ENCODE results near the gene ELP1.
A peak's percentile ranks its signal among the peaks of the same experiment; 100 is the strongest.

Gene ELP1

DNA sequence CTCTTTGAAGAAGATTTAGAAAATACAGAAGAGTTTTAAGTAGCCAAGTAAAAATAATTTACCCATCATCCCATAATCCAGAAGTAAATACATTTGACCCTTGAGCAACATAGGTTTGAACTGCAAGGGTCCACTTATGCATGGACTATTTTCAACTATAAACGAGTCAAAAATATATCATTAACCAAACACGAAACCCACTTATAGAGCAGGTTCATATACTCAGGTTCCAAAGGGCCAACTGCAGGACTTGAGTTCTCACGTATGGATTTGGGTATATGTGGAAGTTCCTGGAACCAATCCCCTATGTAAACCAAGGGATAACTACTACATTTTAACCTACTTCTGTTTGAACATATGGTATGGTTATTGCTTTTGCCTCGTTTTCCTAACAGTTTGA is 6.1 kb upstream of the ELP1 start:
- no peaks in the 10 kb centered on the region for H3K79me2 ChIP-seq (ENCODE audit: low read length)
- no peak for TF ChIP-seq EZH2phosphoT487 (IDR thresholded peaks at IDR 0.05; ENCODE audit: low read depth)
- TF ChIP-seq, protein P1, sequence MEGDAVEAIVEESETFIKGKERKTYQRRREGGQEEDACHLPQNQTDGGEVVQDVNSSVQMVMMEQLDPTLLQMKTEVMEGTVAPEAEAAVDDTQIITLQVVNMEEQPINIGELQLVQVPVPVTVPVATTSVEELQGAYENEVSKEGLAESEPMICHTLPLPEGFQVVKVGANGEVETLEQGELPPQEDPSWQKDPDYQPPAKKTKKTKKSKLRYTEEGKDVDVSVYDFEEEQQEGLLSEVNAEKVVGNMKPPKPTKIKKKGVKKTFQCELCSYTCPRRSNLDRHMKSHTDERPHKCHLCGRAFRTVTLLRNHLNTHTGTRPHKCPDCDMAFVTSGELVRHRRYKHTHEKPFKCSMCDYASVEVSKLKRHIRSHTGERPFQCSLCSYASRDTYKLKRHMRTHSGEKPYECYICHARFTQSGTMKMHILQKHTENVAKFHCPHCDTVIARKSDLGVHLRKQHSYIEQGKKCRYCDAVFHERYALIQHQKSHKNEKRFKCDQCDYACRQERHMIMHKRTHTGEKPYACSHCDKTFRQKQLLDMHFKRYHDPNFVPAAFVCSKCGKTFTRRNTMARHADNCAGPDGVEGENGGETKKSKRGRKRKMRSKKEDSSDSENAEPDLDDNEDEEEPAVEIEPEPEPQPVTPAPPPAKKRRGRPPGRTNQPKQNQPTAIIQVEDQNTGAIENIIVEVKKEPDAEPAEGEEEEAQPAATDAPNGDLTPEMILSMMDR (IDR thresholded peaks at IDR 0.05; ENCODE audit: low read depth, low read length) = no peak
- no peak overlapping the region for H3K27ac ChIP-seq (ENCODE audit: low read length)
- no peaks in the 10 kb centered on the region for H4K20me1 ChIP-seq (ENCODE audit: insufficient read depth, low read length)
- peaks cover 6% of the 10 kb centered on the region for H3K4me1 ChIP-seq (ENCODE audit: low read length)
- H3K4me3 ChIP-seq (ENCODE audit: low read length) = no peak overlapping the region
- no peak overlapping the region for H2AFZ ChIP-seq (ENCODE audit: low read depth, low read length)
- H3K27me3 ChIP-seq (ENCODE audit: low read depth, low read length) = no peaks in the 10 kb centered on the region
- peaks cover 14% of the 10 kb centered on the region for H3K36me3 ChIP-seq (replicated peaks; ENCODE audit: low read depth, low read length)
- no peaks in the 10 kb centered on the region for H3K9me3 ChIP-seq (ENCODE audit: insufficient read depth, low read length)
- no peak overlapping the region for H3K4me2 ChIP-seq (ENCODE audit: low read length)
- H3K9ac ChIP-seq (ENCODE audit: low read length) = no peak overlapping the region

DNA sequence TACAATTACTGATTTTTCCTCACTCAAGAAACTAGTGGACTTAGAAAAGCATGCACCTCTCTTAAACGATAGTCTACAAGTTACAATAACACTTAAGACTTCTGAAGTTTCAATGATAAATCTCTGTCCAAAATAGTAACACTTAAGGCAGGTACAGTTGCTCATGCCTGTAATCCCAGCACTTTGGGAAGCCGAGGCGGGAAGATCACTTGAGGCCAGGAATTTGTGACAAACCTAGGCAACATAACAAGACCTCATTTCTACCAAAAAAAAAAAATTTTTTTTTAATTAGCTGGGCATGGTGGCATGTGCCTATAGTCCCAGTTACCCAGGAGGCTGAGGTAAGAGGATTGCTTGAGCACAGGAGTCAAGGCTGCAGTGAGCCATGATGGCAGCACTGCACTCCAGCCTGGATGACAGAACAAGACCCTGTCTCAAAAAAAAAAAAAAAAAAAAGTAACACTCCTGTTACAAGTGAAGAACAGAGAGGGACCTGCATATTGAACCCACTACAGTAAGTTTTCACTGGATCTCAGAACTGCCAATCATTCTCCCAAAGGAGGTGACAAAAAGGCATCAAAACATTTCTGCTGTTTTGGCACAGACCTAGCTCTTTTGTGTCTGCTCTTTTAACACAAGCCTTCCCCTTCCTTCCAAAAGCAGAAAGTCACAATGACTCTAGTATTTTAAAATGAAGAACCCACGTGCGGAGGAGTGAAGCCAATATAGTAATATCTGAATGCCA is 3.8 kb upstream of the ELP1 start:
- Histone ChIP-seq H3K4me1 (ENCODE audit: low read length) (peaks cover 10% of the 10 kb centered on the region), H3K36me3 (replicated peaks; ENCODE audit: low read depth, low read length) (peaks cover 14% of the 10 kb centered on the region), H3K79me2 (ENCODE audit: low read length) (peaks cover 11% of the 10 kb centered on the region), H3K27ac (ENCODE audit: low read length) (no peak overlapping the region), H3K9ac (ENCODE audit: low read length) (no peak overlapping the region), H3K27me3 (ENCODE audit: low read depth, low read length) (no peaks in the 10 kb centered on the region), H4K20me1 (ENCODE audit: insufficient read depth, low read length) (no peaks in the 10 kb centered on the region), H3K4me3 (ENCODE audit: low read length) (no peak overlapping the region), H3K9me3 (ENCODE audit: insufficient read depth, low read length) (no peaks in the 10 kb centered on the region), H3K4me2 (ENCODE audit: low read length) (no peak overlapping the region), H2AFZ (ENCODE audit: low read depth, low read length) (no peak overlapping the region)
- TF ChIP-seq EZH2phosphoT487 (IDR thresholded peaks at IDR 0.05; ENCODE audit: low read depth) = no peak
- TF ChIP-seq, protein P1 (IDR thresholded peaks at IDR 0.05; ENCODE audit: low read depth, low read length) = no peak

DNA sequence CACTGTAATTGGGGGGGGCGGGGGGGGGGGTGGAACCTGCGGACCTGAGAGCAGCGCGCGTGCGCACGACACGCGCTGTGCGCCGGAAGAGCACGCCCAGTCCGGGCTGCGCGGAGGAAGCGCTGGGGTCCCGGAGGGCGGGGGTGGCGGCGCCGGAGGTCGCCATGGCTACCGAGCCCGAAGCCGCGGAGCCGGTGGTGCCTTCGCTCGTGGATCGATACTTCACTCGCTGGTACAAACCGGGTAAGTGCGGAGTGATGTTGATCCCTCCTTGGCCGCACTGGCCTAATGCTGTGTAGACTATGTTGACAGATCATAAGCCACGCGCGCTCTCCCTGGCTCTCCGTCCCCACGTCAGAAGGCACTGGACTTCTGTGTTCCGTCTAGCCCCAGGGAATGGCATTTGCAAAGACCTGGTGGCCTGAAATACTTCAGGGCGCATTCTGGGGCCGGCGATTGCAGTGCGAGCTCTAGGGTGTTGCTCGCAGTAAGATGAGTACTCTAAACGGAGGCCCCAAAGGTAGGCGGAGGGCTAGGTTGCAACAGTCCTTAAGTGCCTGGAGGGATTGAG is 484 bp upstream of the ELP1 start, which contains the start of gene ABITRAM:
TSS of gene ABITRAM (plus strand) at position 78 of the 571 bp plus-strand sequence. CDS start at position 165, 87 bp downstream.
- H3K27me3 ChIP-seq (ENCODE audit: low read depth, low read length) = no peaks in the 10 kb centered on the region
- H3K4me1 ChIP-seq (ENCODE audit: low read length) = peaks cover 13% of the 10 kb centered on the region
- peak within 1 kb of the TSS; percentile 83 for H3K9ac ChIP-seq (ENCODE audit: low read length)
- peak within 1 kb of the TSS; percentile 99 for H2AFZ ChIP-seq (ENCODE audit: low read depth, low read length)
- no peaks in the 10 kb centered on the region for H3K9me3 ChIP-seq (ENCODE audit: insufficient read depth, low read length)
- H3K4me2 ChIP-seq (ENCODE audit: low read length) = peak within 1 kb of the TSS; percentile 95
- H3K79me2 ChIP-seq (ENCODE audit: low read length) = peaks cover 26% of the 10 kb centered on the region
- peaks cover 6% of the 10 kb centered on the region for H3K36me3 ChIP-seq (replicated peaks; ENCODE audit: low read depth, low read length)
- no peaks in the 10 kb centered on the region for H4K20me1 ChIP-seq (ENCODE audit: insufficient read depth, low read length)
- H3K4me3 ChIP-seq (ENCODE audit: low read length) = peak within 1 kb of the TSS; percentile 99
- TF ChIP-seq, protein P1 (IDR thresholded peaks at IDR 0.05; ENCODE audit: low read depth, low read length) = no peak
- TF ChIP-seq EZH2phosphoT487 (IDR thresholded peaks at IDR 0.05; ENCODE audit: low read depth) = no peak
- H3K27ac ChIP-seq (ENCODE audit: low read length) = peak within 1 kb of the TSS; percentile 39

DNA sequence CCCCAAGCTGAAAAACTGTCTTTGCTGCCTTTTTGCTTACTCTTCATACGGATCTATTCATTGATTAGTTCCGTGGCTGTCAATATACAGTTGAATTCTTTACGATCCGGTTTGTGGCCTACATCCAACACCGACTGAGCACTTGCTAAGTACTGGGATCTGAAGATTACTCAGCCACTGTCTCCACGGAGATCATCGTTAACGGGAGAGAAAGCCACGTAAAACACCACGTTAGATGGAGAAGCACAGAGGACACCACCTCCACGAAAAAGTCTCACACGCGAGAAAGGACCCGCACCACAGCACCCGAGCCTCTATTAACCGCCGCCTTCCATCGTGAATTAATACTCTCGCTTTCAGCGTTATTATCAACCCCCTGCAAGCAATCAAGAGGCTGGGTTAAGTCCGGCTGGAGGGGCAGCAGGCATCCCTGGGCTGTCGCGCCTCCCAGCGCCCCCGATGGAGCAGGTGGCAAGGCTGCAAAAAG is 650 bp downstream of the ELP1 start:
- Histone ChIP-seq H3K9me3 (ENCODE audit: insufficient read depth, low read length) (no peaks in the 10 kb centered on the region), H3K36me3 (replicated peaks; ENCODE audit: low read depth, low read length) (peaks cover 9% of the 10 kb centered on the region), H3K27ac (ENCODE audit: low read length) (0 out of 2 replicates have a peak overlapping the region, but pooled peaks have one; percentile 39), H3K4me2 (ENCODE audit: low read length) (peak overlapping the region; percentile 95), H3K9ac (ENCODE audit: low read length) (peak overlapping the region; percentile 78), H4K20me1 (ENCODE audit: insufficient read depth, low read length) (no peaks in the 10 kb centered on the region), H2AFZ (ENCODE audit: low read depth, low read length) (peak overlapping the region; percentile 73; the same call in 1 of the 2 replicates), H3K79me2 (ENCODE audit: low read length) (peaks cover 26% of the 10 kb centered on the region), H3K27me3 (ENCODE audit: low read depth, low read length) (no peaks in the 10 kb centered on the region), H3K4me3 (ENCODE audit: low read length) (peak overlapping the region; percentile 99), H3K4me1 (ENCODE audit: low read length) (peaks cover 13% of the 10 kb centered on the region)
- TF ChIP-seq EZH2phosphoT487 (IDR thresholded peaks at IDR 0.05; ENCODE audit: low read depth) = no peak
- TF ChIP-seq, protein P1 (IDR thresholded peaks at IDR 0.05; ENCODE audit: low read depth, low read length) = no peak

All from OCI-LY3 (cell line).